Ishikawa (cell line): ENCODE results near the gene PPP1R12B.

Experiments used
- CEBPB ChIP-seq: IDR thresholded peaks from 2 replicates; pipeline ENCODE4 v1.6.1; 2012
- CREB1 ChIP-seq: IDR thresholded peaks from 2 replicates; pipeline ENCODE4 v1.6.1; 2012; ENCODE audit warnings: low read depth
- EGR1 ChIP-seq: IDR thresholded peaks from 2 replicates; pipeline ENCODE4 v1.6.1; 2012
- EP300 ChIP-seq: IDR thresholded peaks from 2 replicates; pipeline ENCODE4 v1.6.1; 2012; ENCODE audit warnings: borderline replicate concordance
- FOXM1 ChIP-seq: IDR thresholded peaks from 2 replicates; pipeline ENCODE4 v1.6.1; 2012; ENCODE audit warnings: low read depth, borderline replicate concordance
- NFIC ChIP-seq: IDR thresholded peaks from 2 replicates; pipeline ENCODE4 v1.6.1; 2012
- RAD21 ChIP-seq: IDR thresholded peaks from 2 replicates; pipeline ENCODE4 v1.6.1; 2012; ENCODE audit warnings: low read depth
- TAF1 ChIP-seq: IDR thresholded peaks from 2 replicates; pipeline ENCODE4 v1.6.1; 2012; ENCODE audit warnings: low read depth, mild to moderate bottlenecking
- TCF12 ChIP-seq: IDR thresholded peaks from 2 replicates; pipeline ENCODE4 v1.6.1; 2012; ENCODE audit warnings: low read depth
- TEAD4 ChIP-seq: IDR thresholded peaks from 2 replicates; pipeline ENCODE4 v1.6.1; 2012
- USF1 ChIP-seq: IDR thresholded peaks from 2 replicates; pipeline ENCODE4 v1.6.1; 2012
- YY1 ChIP-seq: IDR thresholded peaks from 2 replicates; pipeline ENCODE4 v1.6.1; 2012; ENCODE audit warnings: low read depth
- ZBTB7A ChIP-seq: IDR thresholded peaks from 2 replicates; pipeline ENCODE4 v1.6.1; 2012; ENCODE audit warnings: low read depth
- TF ChIP-seq, protein P1 (sequence below): IDR thresholded peaks from 2 replicates; pipeline ENCODE4 v1.6.1; 2012
- TF ChIP-seq, protein P2 (sequence below): IDR thresholded peaks from 2 replicates; pipeline ENCODE4 v1.6.1; 2012; ENCODE audit warnings: low read depth, mild to moderate bottlenecking

PPP1R12B gene

DNA sequence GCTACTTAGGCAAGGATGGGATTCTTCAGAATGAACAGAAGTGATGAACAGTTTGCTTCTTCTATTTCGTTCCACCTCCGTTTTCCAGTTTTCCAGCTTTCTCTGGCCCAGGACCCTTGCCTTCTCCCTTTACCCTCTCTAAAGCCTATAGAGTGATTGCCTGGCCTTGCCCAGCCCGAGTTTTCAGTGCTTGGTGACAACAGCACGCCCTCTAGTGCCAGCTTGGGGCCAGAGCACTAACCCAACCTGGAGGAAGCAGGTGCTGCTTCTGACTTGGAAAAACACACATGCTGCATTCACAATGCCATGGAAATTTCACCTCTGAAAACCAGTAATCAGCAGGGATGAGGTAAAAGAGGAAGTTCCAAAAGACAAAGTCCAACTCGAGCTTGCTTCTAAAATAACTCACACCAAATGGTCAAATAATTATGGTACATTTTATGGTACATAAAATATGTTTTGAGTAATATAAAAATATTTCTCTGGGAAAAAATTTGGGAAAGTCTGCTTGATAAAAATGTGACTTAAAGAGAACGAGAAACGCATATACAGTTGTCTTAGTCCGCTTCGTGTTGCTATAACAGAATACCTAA is 32.8 kb upstream of the PPP1R12B start:
- TF ChIP-seq RAD21, result peak; percentile 100
- TF ChIP-seq, protein P1, sequence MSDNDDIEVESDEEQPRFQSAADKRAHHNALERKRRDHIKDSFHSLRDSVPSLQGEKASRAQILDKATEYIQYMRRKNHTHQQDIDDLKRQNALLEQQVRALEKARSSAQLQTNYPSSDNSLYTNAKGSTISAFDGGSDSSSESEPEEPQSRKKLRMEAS, result no peak

DNA sequence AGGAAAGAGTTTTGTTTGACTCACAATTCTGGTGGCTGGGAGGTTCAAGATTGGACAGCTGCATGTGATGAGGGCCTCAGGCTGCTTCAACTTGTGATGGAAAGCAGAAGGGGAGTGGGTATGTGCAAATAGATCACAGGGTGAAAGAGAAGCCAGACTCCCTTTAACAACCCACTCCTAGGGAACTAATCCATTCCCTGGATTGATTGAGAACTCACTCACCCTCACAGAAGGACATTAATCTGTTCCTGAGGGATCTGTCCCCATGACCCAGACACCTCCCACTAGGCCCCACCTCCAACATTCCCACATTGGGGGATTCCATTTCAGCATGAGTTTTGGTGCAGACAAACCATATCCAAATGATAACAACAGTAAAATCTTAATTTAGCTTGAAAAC is 32.3 kb upstream of the PPP1R12B start:
- TF ChIP-seq RAD21 (no peak), USF1 (no peak), YY1 (no peak), TCF12 (no peak), EGR1 (no peak), TAF1 (no peak), CREB1 (no peak), EP300 (no peak), FOXM1 (no peak), TEAD4 (no peak), CEBPB (no peak), ZBTB7A (no peak), NFIC (no peak)
- TF ChIP-seq, protein P1, result no peak
- TF ChIP-seq, protein P2, sequence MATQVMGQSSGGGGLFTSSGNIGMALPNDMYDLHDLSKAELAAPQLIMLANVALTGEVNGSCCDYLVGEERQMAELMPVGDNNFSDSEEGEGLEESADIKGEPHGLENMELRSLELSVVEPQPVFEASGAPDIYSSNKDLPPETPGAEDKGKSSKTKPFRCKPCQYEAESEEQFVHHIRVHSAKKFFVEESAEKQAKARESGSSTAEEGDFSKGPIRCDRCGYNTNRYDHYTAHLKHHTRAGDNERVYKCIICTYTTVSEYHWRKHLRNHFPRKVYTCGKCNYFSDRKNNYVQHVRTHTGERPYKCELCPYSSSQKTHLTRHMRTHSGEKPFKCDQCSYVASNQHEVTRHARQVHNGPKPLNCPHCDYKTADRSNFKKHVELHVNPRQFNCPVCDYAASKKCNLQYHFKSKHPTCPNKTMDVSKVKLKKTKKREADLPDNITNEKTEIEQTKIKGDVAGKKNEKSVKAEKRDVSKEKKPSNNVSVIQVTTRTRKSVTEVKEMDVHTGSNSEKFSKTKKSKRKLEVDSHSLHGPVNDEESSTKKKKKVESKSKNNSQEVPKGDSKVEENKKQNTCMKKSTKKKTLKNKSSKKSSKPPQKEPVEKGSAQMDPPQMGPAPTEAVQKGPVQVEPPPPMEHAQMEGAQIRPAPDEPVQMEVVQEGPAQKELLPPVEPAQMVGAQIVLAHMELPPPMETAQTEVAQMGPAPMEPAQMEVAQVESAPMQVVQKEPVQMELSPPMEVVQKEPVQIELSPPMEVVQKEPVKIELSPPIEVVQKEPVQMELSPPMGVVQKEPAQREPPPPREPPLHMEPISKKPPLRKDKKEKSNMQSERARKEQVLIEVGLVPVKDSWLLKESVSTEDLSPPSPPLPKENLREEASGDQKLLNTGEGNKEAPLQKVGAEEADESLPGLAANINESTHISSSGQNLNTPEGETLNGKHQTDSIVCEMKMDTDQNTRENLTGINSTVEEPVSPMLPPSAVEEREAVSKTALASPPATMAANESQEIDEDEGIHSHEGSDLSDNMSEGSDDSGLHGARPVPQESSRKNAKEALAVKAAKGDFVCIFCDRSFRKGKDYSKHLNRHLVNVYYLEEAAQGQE, result no peak

- TF ChIP-seq YY1 (no peak), CEBPB (no peak), EP300 (no peak), TEAD4 (no peak), NFIC (no peak), TAF1 (no peak), CREB1 (no peak), USF1 (no peak)
- TF ChIP-seq, protein P1, result no peak
- TF ChIP-seq, protein P2, result no peak
Measured at GRCh38 chr1:202317941-202318925, 30.3 kb upstream of the PPP1R12B start.

GRCh38 chr1:202319381-202320080 is 29.0 kb upstream of the PPP1R12B start:
- TF ChIP-seq TEAD4 (no peak), NFIC (no peak), RAD21 (no peak), TAF1 (no peak), CEBPB (no peak)
- TF ChIP-seq, protein P1, result no peak

- no peak for TF ChIP-seq RAD21
- TF ChIP-seq TAF1, result no peak
- no peak for TF ChIP-seq TCF12
- TF ChIP-seq YY1, result no peak
- no peak for TF ChIP-seq TEAD4
Measured at GRCh38 chr1:202320081-202320405, 28.5 kb upstream of the PPP1R12B start.
